ENCODE data around the gene ATP6V0A1. TPM values are rescaled to one million over a fixed set of nuclear protein-coding genes. Genes with fewer than 3 reads are reported as not detected.

The ATP6V0A1 gene
- total RNA-seq, 1 experiment from 2014 or later: 53.4 TPM

DNA sequence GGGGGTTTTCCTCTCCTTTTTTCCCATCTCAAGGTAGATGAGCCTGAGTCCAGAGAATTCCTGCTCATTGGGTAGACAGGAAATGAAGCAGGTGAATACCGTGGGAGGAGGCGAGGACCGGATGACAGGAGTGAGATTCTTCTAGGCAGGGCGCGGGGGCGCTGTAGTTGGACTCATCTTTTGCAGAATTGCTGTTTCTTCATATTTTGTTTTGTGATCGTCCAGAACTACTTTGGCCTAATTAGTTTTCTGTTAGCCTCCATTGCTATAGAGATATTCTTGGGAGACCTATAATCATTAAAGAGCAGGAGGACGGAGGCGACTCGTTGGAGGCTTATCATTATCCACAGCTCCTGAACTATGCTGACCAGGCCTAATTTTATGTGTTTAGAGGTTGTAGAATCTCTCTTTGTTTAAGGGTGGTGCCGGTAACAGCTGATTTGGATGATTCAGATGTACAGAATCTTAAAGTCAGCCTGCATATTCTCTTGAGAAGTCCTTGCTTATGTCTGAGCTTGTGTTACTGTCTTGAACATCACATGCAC, 650 bp downstream of the ATP6V0A1 start:
- intact Hi-C loops (cut with micrococcal nuclease; ENCODE audit: unreplicated experiment) (no loop called here), in situ Hi-C loops (cut with HindIII; ENCODE audit: low pct_unique_long_range_greater_than_20kb, low sequenced_read_pairs) (no loop called here)
- no peaks in the 10 kb centered on the region for H3K27me3 ChIP-seq (ENCODE audit: control insufficient read depth, insufficient read depth, low read length)
- ATAC-seq (peak; percentile 74), DNase-seq (ENCODE audit: low read depth, low spot score) (no peak)
- TF ChIP-seq, protein P1, sequence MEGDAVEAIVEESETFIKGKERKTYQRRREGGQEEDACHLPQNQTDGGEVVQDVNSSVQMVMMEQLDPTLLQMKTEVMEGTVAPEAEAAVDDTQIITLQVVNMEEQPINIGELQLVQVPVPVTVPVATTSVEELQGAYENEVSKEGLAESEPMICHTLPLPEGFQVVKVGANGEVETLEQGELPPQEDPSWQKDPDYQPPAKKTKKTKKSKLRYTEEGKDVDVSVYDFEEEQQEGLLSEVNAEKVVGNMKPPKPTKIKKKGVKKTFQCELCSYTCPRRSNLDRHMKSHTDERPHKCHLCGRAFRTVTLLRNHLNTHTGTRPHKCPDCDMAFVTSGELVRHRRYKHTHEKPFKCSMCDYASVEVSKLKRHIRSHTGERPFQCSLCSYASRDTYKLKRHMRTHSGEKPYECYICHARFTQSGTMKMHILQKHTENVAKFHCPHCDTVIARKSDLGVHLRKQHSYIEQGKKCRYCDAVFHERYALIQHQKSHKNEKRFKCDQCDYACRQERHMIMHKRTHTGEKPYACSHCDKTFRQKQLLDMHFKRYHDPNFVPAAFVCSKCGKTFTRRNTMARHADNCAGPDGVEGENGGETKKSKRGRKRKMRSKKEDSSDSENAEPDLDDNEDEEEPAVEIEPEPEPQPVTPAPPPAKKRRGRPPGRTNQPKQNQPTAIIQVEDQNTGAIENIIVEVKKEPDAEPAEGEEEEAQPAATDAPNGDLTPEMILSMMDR (IDR thresholded peaks at IDR 0.05): peak; percentile 59
- no peak for TF ChIP-seq POLR2AphosphoS5 (IDR thresholded peaks at IDR 0.05; ENCODE audit: low read depth, low read length)
- TF ChIP-seq, protein P2, sequence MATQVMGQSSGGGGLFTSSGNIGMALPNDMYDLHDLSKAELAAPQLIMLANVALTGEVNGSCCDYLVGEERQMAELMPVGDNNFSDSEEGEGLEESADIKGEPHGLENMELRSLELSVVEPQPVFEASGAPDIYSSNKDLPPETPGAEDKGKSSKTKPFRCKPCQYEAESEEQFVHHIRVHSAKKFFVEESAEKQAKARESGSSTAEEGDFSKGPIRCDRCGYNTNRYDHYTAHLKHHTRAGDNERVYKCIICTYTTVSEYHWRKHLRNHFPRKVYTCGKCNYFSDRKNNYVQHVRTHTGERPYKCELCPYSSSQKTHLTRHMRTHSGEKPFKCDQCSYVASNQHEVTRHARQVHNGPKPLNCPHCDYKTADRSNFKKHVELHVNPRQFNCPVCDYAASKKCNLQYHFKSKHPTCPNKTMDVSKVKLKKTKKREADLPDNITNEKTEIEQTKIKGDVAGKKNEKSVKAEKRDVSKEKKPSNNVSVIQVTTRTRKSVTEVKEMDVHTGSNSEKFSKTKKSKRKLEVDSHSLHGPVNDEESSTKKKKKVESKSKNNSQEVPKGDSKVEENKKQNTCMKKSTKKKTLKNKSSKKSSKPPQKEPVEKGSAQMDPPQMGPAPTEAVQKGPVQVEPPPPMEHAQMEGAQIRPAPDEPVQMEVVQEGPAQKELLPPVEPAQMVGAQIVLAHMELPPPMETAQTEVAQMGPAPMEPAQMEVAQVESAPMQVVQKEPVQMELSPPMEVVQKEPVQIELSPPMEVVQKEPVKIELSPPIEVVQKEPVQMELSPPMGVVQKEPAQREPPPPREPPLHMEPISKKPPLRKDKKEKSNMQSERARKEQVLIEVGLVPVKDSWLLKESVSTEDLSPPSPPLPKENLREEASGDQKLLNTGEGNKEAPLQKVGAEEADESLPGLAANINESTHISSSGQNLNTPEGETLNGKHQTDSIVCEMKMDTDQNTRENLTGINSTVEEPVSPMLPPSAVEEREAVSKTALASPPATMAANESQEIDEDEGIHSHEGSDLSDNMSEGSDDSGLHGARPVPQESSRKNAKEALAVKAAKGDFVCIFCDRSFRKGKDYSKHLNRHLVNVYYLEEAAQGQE (IDR thresholded peaks at IDR 0.05; ENCODE audit: insufficient read depth in 1 of 2, low read depth in 2 of 2, low read length in 1 of 2): no peak
- no peak for TF ChIP-seq SIN3A (IDR thresholded peaks at IDR 0.05; ENCODE audit: borderline replicate concordance, insufficient read depth, low read depth, low read length)
- TF ChIP-seq TCF7L2 (IDR thresholded peaks at IDR 0.05; ENCODE audit: low read depth, low read length): no peak
- peaks cover 3% of the 10 kb centered on the region; the same call in 1 of the 2 replicates for H3K36me3 ChIP-seq (ENCODE audit: control insufficient read depth, insufficient read depth, low read length)
- H3K4me1 ChIP-seq (ENCODE audit: control insufficient read depth, insufficient read depth, low read length): peaks cover 5% of the 10 kb centered on the region; the same call in 1 of the 2 replicates
- H3K9me3 ChIP-seq (ENCODE audit: control insufficient read depth, insufficient read depth, low read depth, low read length): no peaks in the 10 kb centered on the region
- peak overlapping the region; percentile 92 for H3K27ac ChIP-seq (ENCODE audit: low read length)
- POLR2A ChIA-PET: interaction anchor here (0.6 kb wide), 2 partner anchors 16 to 50 kb away, joined by 3 to 14 read pairs; no protein-coding TSS in a partner anchor
- BruUV-seq (replicated peaks): TSS peak; percentile 95
- H3K4me3 ChIP-seq (ENCODE audit: low read depth in 2 of 2, low read length in 2 of 2): peak overlapping the region; percentile 91 to 93
- CTCF ChIA-PET: interaction anchor here (0.6 kb wide), 1 partner anchor 366 kb away, joined by 4 read pairs; no protein-coding TSS in a partner anchor

DNA sequence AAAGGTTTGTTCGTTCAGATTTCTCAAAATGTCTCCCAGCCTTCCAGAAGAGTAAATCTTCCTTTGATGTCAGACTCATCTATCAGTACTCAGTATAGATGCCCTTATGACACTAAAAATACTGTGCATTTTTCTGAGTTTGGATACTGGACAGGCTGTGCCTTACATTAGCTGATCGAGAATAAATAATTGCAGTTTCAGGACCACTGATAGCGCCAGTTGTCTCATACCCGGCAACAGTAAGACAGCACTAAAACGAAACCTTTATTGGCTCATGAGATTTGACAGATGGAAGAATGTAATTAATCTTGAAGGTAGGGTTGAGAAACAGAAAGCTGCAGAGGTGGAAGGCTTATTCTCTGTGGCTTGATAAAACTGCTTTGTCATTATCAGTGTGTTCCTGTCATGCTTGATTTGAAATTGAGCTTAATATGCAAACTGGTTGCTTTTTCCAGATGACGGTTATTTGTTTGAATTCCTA, 1.2 kb downstream of the ATP6V0A1 start:
- Histone ChIP-seq H3K27ac (ENCODE audit: low read length) (peak overlapping the region; percentile 92), H3K4me3 (ENCODE audit: low read depth in 2 of 2, low read length in 2 of 2) (peak overlapping the region; percentile 91 to 93), H3K9me3 (ENCODE audit: control insufficient read depth, insufficient read depth, low read depth, low read length) (no peaks in the 10 kb centered on the region), H3K36me3 (ENCODE audit: control insufficient read depth, insufficient read depth, low read length) (peaks cover 3% of the 10 kb centered on the region; the same call in 1 of the 2 replicates), H3K27me3 (ENCODE audit: control insufficient read depth, insufficient read depth, low read length) (no peaks in the 10 kb centered on the region), H3K4me1 (ENCODE audit: control insufficient read depth, insufficient read depth, low read length) (peaks cover 5% of the 10 kb centered on the region; the same call in 1 of the 2 replicates)
- intact Hi-C loops (cut with micrococcal nuclease; ENCODE audit: unreplicated experiment) (no loop called here), in situ Hi-C loops (cut with HindIII; ENCODE audit: low pct_unique_long_range_greater_than_20kb, low sequenced_read_pairs) (no loop called here)
- no peak for TF ChIP-seq POLR2AphosphoS5 (IDR thresholded peaks at IDR 0.05; ENCODE audit: low read depth, low read length)
- no peak for TF ChIP-seq SIN3A (IDR thresholded peaks at IDR 0.05; ENCODE audit: borderline replicate concordance, insufficient read depth, low read depth, low read length)
- TF ChIP-seq, protein P1 (IDR thresholded peaks at IDR 0.05): no peak
- no peak for TF ChIP-seq TCF7L2 (IDR thresholded peaks at IDR 0.05; ENCODE audit: low read depth, low read length)
- TF ChIP-seq, protein P2 (IDR thresholded peaks at IDR 0.05; ENCODE audit: insufficient read depth in 1 of 2, low read depth in 2 of 2, low read length in 1 of 2): peak; percentile 78 to 88
- BruUV-seq (replicated peaks): no TSS peak
- ChIA-PET CTCF (interaction anchor here (0.6 kb wide), 1 partner anchor 365 kb away, joined by 4 read pairs; no protein-coding TSS in a partner anchor), POLR2A (no interaction called here)
- no peak for DNase-seq (ENCODE audit: low read depth, low spot score)
- no peak for ATAC-seq

Data from Panc1 (cell line).